ENCODE measurements around the gene ALKBH1. TPM values are rescaled to one million over a fixed set of nuclear protein-coding genes. Genes with fewer than 3 reads are reported as not detected.
"Not testable (repeated sequence)": the region's sequence is repeated elsewhere in the genome, so short reads cannot be mapped to it uniquely, and the experiment has no call there.

The ALKBH1 gene
- total RNA-seq, 1 donor: 7.6 TPM

- no peak overlapping the region for H3K4me3 ChIP-seq (ENCODE audit: low read depth, low read length)
- no peak for TF ChIP-seq CTCF (IDR thresholded peaks at IDR 0.05; ENCODE audit: insufficient read depth, low read length)
- no peak for DNase-seq (ENCODE audit: low read depth)
Measured at GRCh38 chr14:77645520-77646230, 62.1 kb downstream of the ALKBH1 start.

- no peak for DNase-seq (ENCODE audit: low read depth)
- no peak for TF ChIP-seq CTCF (IDR thresholded peaks at IDR 0.05; ENCODE audit: insufficient read depth, low read length)
- peak overlapping the region; percentile 53 for H3K4me3 ChIP-seq (ENCODE audit: low read depth, low read length)
Measured at GRCh38 chr14:77642407-77642806, 65.4 kb downstream of the ALKBH1 start.

- peak; percentile 76 for DNase-seq (ENCODE audit: low read depth)
- TF ChIP-seq CTCF (IDR thresholded peaks at IDR 0.05; ENCODE audit: insufficient read depth, low read length): no peak
Measured at GRCh38 chr14:77641534-77642341, 66.1 kb downstream of the ALKBH1 start.

GRCh38 chr14:77640756-77641533 is 66.9 kb downstream of the ALKBH1 start:
- no peak for DNase-seq (ENCODE audit: low read depth)
- no peak overlapping the region for H3K4me3 ChIP-seq (ENCODE audit: low read depth, low read length)
- TF ChIP-seq CTCF (IDR thresholded peaks at IDR 0.05; ENCODE audit: insufficient read depth, low read length): no peak

More at GRCh38 chr14:77641534-77642341, 66.1 kb downstream of the ALKBH1 start:
- H3K4me3 ChIP-seq (ENCODE audit: low read depth, low read length): peak overlapping the region; percentile 53

- no peak overlapping the region for H3K4me3 ChIP-seq (ENCODE audit: low read depth, low read length)
- no peak for TF ChIP-seq CTCF (IDR thresholded peaks at IDR 0.05; ENCODE audit: insufficient read depth, low read length)
- DNase-seq (ENCODE audit: low read depth): peak; percentile 82
Measured at GRCh38 chr14:77638771-77639171, 69.1 kb downstream of the ALKBH1 start.

GRCh38 chr14:77635869-77636268 is 72.0 kb downstream of the ALKBH1 start:
- DNase-seq (ENCODE audit: low read depth): not testable (repeated sequence)

GRCh38 chr14:77635466-77635865 is 72.4 kb downstream of the ALKBH1 start:
- DNase-seq (ENCODE audit: low read depth): not testable (repeated sequence)

More at GRCh38 chr14:77635869-77636268, 72.0 kb downstream of the ALKBH1 start:
- not testable (repeated sequence) for H3K4me3 ChIP-seq (ENCODE audit: low read depth, low read length)

More at GRCh38 chr14:77635466-77635865, 72.4 kb downstream of the ALKBH1 start:
- not testable (repeated sequence) for H3K4me3 ChIP-seq (ENCODE audit: low read depth, low read length)
